ENCODE measurements around the gene CUL7.
"Not testable (repeated sequence)": the region's sequence is repeated elsewhere in the genome, so short reads cannot be mapped to it uniquely, and the experiment has no call there.

The CUL7 gene

DNA sequence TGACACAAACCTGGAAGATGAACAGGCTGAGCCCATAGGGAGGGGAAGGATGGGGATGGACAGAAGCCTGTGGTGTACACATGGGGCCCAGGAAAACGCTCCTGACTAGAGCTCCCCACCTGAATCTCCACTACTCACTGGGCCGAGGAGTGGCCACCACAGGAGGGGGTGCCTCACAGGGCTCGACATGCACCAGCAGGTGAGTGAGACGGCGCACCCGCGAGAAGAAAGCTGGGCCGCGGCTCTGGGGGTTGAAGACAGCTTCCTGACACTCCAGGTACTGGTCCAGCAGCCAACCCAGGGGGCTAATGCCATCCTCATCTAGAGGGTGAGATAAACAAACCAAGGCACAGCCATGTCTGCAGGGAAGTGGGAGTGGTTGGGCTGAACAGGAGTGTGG, 10.3 kb downstream of the CUL7 start:
- no peaks in the 10 kb centered on the region for H3K27me3 ChIP-seq (ENCODE audit: insufficient read depth, low read length)
- no peaks in the 10 kb centered on the region for H3K79me2 ChIP-seq (ENCODE audit: control insufficient read depth, insufficient read depth, low read length, unreplicated experiment)
- peaks cover 9% of the 10 kb centered on the region; the same call in 1 of the 2 replicates for H3K36me3 ChIP-seq (ENCODE audit: insufficient read depth, low read length)
- H3K27ac ChIP-seq (ENCODE audit: low read depth, low read length) = no peak overlapping the region
- H3K4me1 ChIP-seq (ENCODE audit: control insufficient read depth, insufficient read depth, low read length, unreplicated experiment) = no peaks in the 10 kb centered on the region
- H2AFZ ChIP-seq (ENCODE audit: low read length, unreplicated experiment) = no peak overlapping the region
- H3K4me3 ChIP-seq (ENCODE audit: low read depth, low read length) = no peak overlapping the region

DNA sequence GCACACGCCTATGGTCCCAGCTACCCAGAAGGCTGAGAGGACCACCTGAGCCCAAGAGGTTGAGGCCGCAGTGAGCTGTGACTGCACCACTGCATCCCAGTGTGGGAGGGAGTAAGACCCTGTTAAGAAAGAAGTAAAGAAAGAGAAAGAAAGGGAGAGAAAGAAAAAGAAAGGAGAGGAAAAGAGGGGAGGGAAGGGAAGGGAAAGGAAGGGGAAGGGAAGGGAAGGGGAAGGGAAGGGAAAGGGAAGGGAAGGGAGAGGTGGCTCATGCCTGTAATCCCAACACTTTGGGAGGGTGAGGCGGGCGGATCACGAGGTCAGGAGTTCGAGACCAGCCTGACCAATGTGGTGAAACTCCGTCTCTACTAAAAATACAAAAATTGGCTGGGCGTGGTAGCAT, 12.2 kb downstream of the CUL7 start:
- not testable (repeated sequence) for H2AFZ ChIP-seq (ENCODE audit: low read length, unreplicated experiment); H3K4me3 ChIP-seq (ENCODE audit: low read depth, low read length); H3K4me1 ChIP-seq (ENCODE audit: control insufficient read depth, insufficient read depth, low read length, unreplicated experiment); H3K79me2 ChIP-seq (ENCODE audit: control insufficient read depth, insufficient read depth, low read length, unreplicated experiment); H3K27ac ChIP-seq (ENCODE audit: low read depth, low read length); H3K36me3 ChIP-seq (ENCODE audit: insufficient read depth, low read length); H3K27me3 ChIP-seq (ENCODE audit: insufficient read depth, low read length)

GRCh38 chr6:43040542-43041257, 13.0 kb downstream of the CUL7 start:
- Histone ChIP-seq H3K79me2 (ENCODE audit: control insufficient read depth, insufficient read depth, low read length, unreplicated experiment) (no peaks in the 10 kb centered on the region), H3K27me3 (ENCODE audit: insufficient read depth, low read length) (no peaks in the 10 kb centered on the region), H3K27ac (ENCODE audit: low read depth, low read length) (no peak overlapping the region), H2AFZ (ENCODE audit: low read length, unreplicated experiment) (no peak overlapping the region), H3K4me1 (ENCODE audit: control insufficient read depth, insufficient read depth, low read length, unreplicated experiment) (no peaks in the 10 kb centered on the region), H3K4me3 (ENCODE audit: low read depth, low read length) (no peak overlapping the region), H3K36me3 (ENCODE audit: insufficient read depth, low read length) (no peaks in the 10 kb centered on the region)

DNA sequence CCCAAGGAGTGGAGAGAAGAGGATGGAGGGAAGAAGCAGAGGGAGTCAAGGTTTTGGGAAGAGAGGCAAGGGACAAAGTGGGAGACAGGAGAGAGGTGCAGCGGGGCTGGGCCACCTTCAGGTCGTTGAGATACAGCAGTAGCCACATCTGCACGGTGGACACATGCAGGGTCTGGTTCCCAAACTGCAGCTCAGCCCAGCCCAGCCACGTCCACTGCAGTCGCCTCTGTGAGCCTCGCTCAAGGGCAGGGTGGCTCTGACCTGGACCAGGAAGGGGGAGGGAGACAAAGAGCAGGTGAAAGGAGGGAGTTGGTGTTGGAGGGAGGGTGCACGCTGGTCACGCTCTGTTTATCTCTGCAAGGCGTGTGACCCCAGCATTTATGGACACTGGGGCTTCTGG, 14.9 kb downstream of the CUL7 start:
- peaks cover 4% of the 10 kb centered on the region; the same call in 1 of the 2 replicates for H3K36me3 ChIP-seq (ENCODE audit: insufficient read depth, low read length)
- H3K27me3 ChIP-seq (ENCODE audit: insufficient read depth, low read length) = no peaks in the 10 kb centered on the region
- no peaks in the 10 kb centered on the region for H3K4me1 ChIP-seq (ENCODE audit: control insufficient read depth, insufficient read depth, low read length, unreplicated experiment)
- H2AFZ ChIP-seq (ENCODE audit: low read length, unreplicated experiment) = no peak overlapping the region
- no peak overlapping the region for H3K27ac ChIP-seq (ENCODE audit: low read depth, low read length)
- H3K4me3 ChIP-seq (ENCODE audit: low read depth, low read length) = no peak overlapping the region
- no peaks in the 10 kb centered on the region for H3K79me2 ChIP-seq (ENCODE audit: control insufficient read depth, insufficient read depth, low read length, unreplicated experiment)

DNA sequence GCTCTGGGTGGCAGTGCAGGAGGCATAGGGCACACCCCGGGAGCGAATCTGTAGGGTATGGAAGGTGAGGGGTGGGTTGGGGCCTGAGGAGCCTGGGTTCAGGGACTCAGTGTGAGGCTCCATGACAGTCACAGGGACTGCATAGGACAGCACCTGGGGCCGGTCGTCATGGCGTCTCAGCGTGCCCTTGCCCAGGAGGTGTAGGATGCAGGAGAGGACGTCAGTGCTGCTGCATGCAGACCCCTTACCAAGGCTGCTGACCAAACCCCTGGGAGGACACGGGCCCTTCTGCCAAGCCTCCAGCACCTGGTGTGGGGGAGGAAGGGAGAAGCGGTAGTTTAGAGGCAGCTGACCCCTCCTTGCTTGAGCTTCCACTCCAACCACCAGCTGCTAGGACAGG, 15.9 kb downstream of the CUL7 start:
- Histone ChIP-seq H3K4me1 (ENCODE audit: control insufficient read depth, insufficient read depth, low read length, unreplicated experiment) (no peaks in the 10 kb centered on the region), H3K4me3 (ENCODE audit: low read depth, low read length) (no peak overlapping the region), H3K27ac (ENCODE audit: low read depth, low read length) (no peak overlapping the region), H3K79me2 (ENCODE audit: control insufficient read depth, insufficient read depth, low read length, unreplicated experiment) (no peaks in the 10 kb centered on the region), H2AFZ (ENCODE audit: low read length, unreplicated experiment) (no peak overlapping the region), H3K36me3 (ENCODE audit: insufficient read depth, low read length) (peaks cover 4% of the 10 kb centered on the region; the same call in 1 of the 2 replicates), H3K27me3 (ENCODE audit: insufficient read depth, low read length) (no peaks in the 10 kb centered on the region)

- Histone ChIP-seq H3K79me2 (ENCODE audit: control insufficient read depth, insufficient read depth, low read length, unreplicated experiment) (no peaks in the 10 kb centered on the region), H3K27me3 (ENCODE audit: insufficient read depth, low read length) (no peaks in the 10 kb centered on the region), H3K27ac (ENCODE audit: low read depth, low read length) (no peak overlapping the region), H2AFZ (ENCODE audit: low read length, unreplicated experiment) (no peak overlapping the region), H3K36me3 (ENCODE audit: insufficient read depth, low read length) (peaks cover 4% of the 10 kb centered on the region; the same call in 1 of the 2 replicates), H3K4me3 (ENCODE audit: low read depth, low read length) (no peak overlapping the region), H3K4me1 (ENCODE audit: control insufficient read depth, insufficient read depth, low read length, unreplicated experiment) (no peaks in the 10 kb centered on the region)
Observed at GRCh38 chr6:43037197-43037596, 16.5 kb downstream of the CUL7 start.

DNA sequence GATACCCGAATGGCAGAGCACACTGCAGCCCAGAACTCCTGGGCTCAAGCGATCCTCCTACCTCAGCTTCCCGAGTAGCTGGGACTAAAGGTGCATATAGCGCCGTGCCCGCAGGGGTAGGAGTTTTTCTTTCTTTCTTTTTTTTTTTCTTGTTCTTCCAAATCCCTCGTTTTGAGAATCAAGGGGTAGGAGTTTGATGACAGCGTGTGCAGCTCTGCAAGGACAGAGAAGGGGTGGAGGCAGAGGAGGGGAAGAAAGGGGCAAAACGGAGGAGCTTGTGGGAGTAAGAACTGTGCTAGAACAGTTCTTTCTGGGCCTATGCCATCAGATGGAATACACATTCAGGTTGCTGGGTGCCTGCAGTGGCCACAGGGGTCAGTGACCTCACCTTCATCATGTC, 16.9 kb downstream of the CUL7 start:
- no peak overlapping the region for H3K4me3 ChIP-seq (ENCODE audit: low read depth, low read length)
- peaks cover 4% of the 10 kb centered on the region; the same call in 1 of the 2 replicates for H3K36me3 ChIP-seq (ENCODE audit: insufficient read depth, low read length)
- H3K27me3 ChIP-seq (ENCODE audit: insufficient read depth, low read length) = no peaks in the 10 kb centered on the region
- no peak overlapping the region for H2AFZ ChIP-seq (ENCODE audit: low read length, unreplicated experiment)
- no peaks in the 10 kb centered on the region for H3K4me1 ChIP-seq (ENCODE audit: control insufficient read depth, insufficient read depth, low read length, unreplicated experiment)
- no peak overlapping the region for H3K27ac ChIP-seq (ENCODE audit: low read depth, low read length)
- H3K79me2 ChIP-seq (ENCODE audit: control insufficient read depth, insufficient read depth, low read length, unreplicated experiment) = no peaks in the 10 kb centered on the region

GRCh38 chr6:43035495-43036194, 18.0 kb downstream of the CUL7 start:
- Histone ChIP-seq H3K27ac (ENCODE audit: low read depth, low read length) (no peak overlapping the region), H2AFZ (ENCODE audit: low read length, unreplicated experiment) (no peak overlapping the region), H3K27me3 (ENCODE audit: insufficient read depth, low read length) (no peaks in the 10 kb centered on the region), H3K4me3 (ENCODE audit: low read depth, low read length) (no peak overlapping the region), H3K79me2 (ENCODE audit: control insufficient read depth, insufficient read depth, low read length, unreplicated experiment) (no peaks in the 10 kb centered on the region), H3K4me1 (ENCODE audit: control insufficient read depth, insufficient read depth, low read length, unreplicated experiment) (no peaks in the 10 kb centered on the region), H3K36me3 (ENCODE audit: insufficient read depth, low read length) (peaks cover 4% of the 10 kb centered on the region; the same call in 1 of the 2 replicates)

DNA sequence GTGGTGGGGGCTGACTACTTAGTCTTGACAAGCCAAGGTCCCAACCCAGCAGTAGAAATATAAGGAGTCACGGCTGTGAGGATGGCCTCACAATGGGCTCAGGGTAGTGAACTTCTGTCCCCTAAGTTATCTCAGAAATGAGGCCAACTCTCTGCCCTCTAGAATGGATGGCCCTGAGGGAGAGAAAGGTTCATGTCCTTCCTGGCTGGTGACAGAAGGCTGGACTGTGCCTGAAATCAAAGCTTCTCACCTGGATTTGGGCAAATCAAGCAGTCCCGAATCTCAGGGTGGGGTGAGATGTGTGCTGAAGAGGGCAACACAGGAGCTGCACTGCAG, 19.5 kb downstream of the CUL7 start:
- Histone ChIP-seq H3K36me3 (ENCODE audit: insufficient read depth, low read length) (peaks cover 8% of the 10 kb centered on the region; the same call in 1 of the 2 replicates), H3K27me3 (ENCODE audit: insufficient read depth, low read length) (no peaks in the 10 kb centered on the region), H3K27ac (ENCODE audit: low read depth, low read length) (no peak overlapping the region)

DNA sequence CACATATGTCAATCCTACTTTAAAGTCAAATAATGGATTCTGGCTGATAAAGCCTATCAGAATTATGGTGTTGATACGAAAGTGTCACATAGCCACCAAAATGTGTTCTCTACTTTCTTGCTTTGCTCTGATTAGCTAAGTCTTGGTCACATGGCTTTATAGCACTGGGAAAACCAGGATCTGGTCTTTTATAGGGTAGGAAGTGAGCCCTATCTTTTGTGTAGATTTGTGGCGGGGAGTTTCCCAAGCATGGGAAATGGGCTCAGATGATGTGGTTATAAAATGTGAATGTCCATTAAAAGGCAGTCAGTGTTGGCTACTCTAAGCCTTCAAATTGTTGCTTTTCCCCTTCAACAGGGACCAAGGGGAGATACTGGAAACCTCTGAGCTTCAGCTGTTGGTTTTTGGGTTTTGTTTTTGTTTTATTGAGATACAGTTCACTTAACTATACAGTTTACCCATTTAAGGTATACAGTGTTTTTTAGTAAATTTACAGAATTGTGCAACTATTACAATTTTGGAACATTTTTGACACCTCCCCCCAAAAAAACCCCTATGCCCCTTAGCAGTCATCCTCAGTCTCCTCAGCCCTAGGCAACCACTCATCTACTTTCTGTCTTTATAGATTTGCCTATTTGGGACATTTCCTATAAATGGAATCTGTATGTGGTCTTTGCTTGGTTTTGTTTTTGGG, 20.0 kb downstream of the CUL7 start:
- H3K79me2 ChIP-seq (ENCODE audit: control insufficient read depth, insufficient read depth, low read length, unreplicated experiment) = no peaks in the 10 kb centered on the region
- H3K27ac ChIP-seq (ENCODE audit: low read depth, low read length) = no peak overlapping the region
- no peaks in the 10 kb centered on the region for H3K27me3 ChIP-seq (ENCODE audit: insufficient read depth, low read length)
- no peak overlapping the region for H2AFZ ChIP-seq (ENCODE audit: low read length, unreplicated experiment)
- H3K4me1 ChIP-seq (ENCODE audit: control insufficient read depth, insufficient read depth, low read length, unreplicated experiment) = no peaks in the 10 kb centered on the region
- no peak overlapping the region for H3K4me3 ChIP-seq (ENCODE audit: low read depth, low read length)
- H3K36me3 ChIP-seq (ENCODE audit: insufficient read depth, low read length) = peaks cover 11% of the 10 kb centered on the region; the same call in 1 of the 2 replicates

More for the DNA sequence above, 19.5 kb downstream of the CUL7 start:
- Histone ChIP-seq H3K79me2 (ENCODE audit: control insufficient read depth, insufficient read depth, low read length, unreplicated experiment) (no peaks in the 10 kb centered on the region), H3K4me1 (ENCODE audit: control insufficient read depth, insufficient read depth, low read length, unreplicated experiment) (no peaks in the 10 kb centered on the region), H2AFZ (ENCODE audit: low read length, unreplicated experiment) (no peak overlapping the region), H3K4me3 (ENCODE audit: low read depth, low read length) (no peak overlapping the region)

All from ACC112 (cell line).